GM23338 (cell line): Measurements from ENCODE around the gene NSF. TPM values are rescaled to one million over a fixed set of nuclear protein-coding genes. Genes with fewer than 3 reads are reported as not detected.

Source experiments
- ATAC-seq: fragments of 200-7000 bp; cut with Tn5 transposase; 3 replicates; pipeline ENCODE4 v1.9.1; 2020
- DNase-seq: peaks from one replicate; pipeline ENCODE4 v3.0.0-alpha.2; 2015; ENCODE audit warnings: low spot score
- H2AFZ ChIP-seq: fragments of 200-600 bp; sonication (generic); 2 replicates; pipeline ENCODE4 v1.8.0; 2016; ENCODE audit warnings: antibody characterized with exemption, mild to moderate bottlenecking, moderate library complexity
- H3F3A ChIP-seq: fragments of 200-600 bp; sonication (generic); replicated peaks from 2 replicates; pipeline ENCODE4 v1.8.0; 2017; ENCODE audit warnings: antibody characterized with exemption, mixed run types, low read depth
- H3K27ac ChIP-seq: fragments of 200-600 bp; sonication (generic); 2 replicates; pipeline ENCODE4 v1.6.1; 2016; ENCODE audit warnings: low read depth
- H3K27me3 ChIP-seq: fragments of 200-600 bp; sonication (generic); 2 replicates; pipeline ENCODE4 v1.8.0; 2016; ENCODE audit warnings: mild to moderate bottlenecking, mixed run types, moderate library complexity; ENCODE audit not compliant: insufficient read depth
- H3K36me3 ChIP-seq: fragments of 200-600 bp; sonication (generic); 2 replicates; pipeline ENCODE4 v1.8.0; 2016; ENCODE audit warnings: mild to moderate bottlenecking; ENCODE audit not compliant: insufficient read depth
- H3K4me1 ChIP-seq: fragments of 200-600 bp; sonication (generic); 2 replicates; pipeline ENCODE4 v1.8.0; 2016; ENCODE audit warnings: mild to moderate bottlenecking, moderate library complexity; ENCODE audit not compliant: insufficient read depth
- H3K4me2 ChIP-seq: fragments of 200-600 bp; sonication (generic); 2 replicates; pipeline ENCODE4 v1.7.1; 2017; ENCODE audit warnings: mixed run types
- H3K4me3 ChIP-seq: fragments of 200-600 bp; sonication (generic); 2 replicates; pipeline ENCODE4 v1.6.1; 2016; ENCODE audit warnings: mixed run types
- H3K79me2 ChIP-seq: fragments of 200-600 bp; sonication (generic); replicated peaks from 2 replicates; pipeline ENCODE4 v1.8.0; 2017; ENCODE audit warnings: mild to moderate bottlenecking; ENCODE audit not compliant: insufficient read depth
- H3K9me2 ChIP-seq: fragments of 200-600 bp; sonication (generic); 2 replicates; pipeline ENCODE4 v1.8.0; 2017; ENCODE audit not compliant: insufficient read depth
- H4K20me1 ChIP-seq: fragments of 200-600 bp; sonication (generic); replicated peaks from 2 replicates; pipeline ENCODE4 v1.8.0; 2017; ENCODE audit warnings: mild to moderate bottlenecking; ENCODE audit not compliant: insufficient read depth
- H3K27ac Mint-ChIP-seq: 2 replicates; pipeline ENCODE4 v1.8.0; 2020; ENCODE audit warnings: inconsistent platforms, mild to moderate bottlenecking, moderate library complexity, mixed read lengths
- H3K27me3 Mint-ChIP-seq: 3 replicates; pipeline ENCODE4 v1.8.0; 2022; ENCODE audit warnings: low read depth, mild to moderate bottlenecking, moderate library complexity, mixed read lengths, inconsistent platforms; ENCODE audit not compliant: insufficient read depth, poor library complexity
- H3K36me3 Mint-ChIP-seq: 3 replicates; pipeline ENCODE4 v1.8.0; 2021; ENCODE audit warnings: low read depth, mild to moderate bottlenecking, inconsistent platforms, moderate library complexity, mixed read lengths
- H3K4me1 Mint-ChIP-seq: 3 replicates; pipeline ENCODE4 v1.8.0; 2020; ENCODE audit warnings: mild to moderate bottlenecking, inconsistent platforms, mixed read lengths
- H3K4me3 Mint-ChIP-seq: 3 replicates; pipeline ENCODE4 v1.8.0; 2021; ENCODE audit warnings: moderate library complexity, mild to moderate bottlenecking, inconsistent platforms, mixed read lengths
- H3K9me3 Mint-ChIP-seq: 3 replicates; pipeline ENCODE4 v1.8.0; 2020; ENCODE audit warnings: moderate library complexity, mild to moderate bottlenecking, inconsistent platforms, mixed read lengths
- CREB1 ChIP-seq: fragments of 250-450 bp; sonication (Bioruptor Pico); IDR thresholded peaks from 2 replicates; pipeline ENCODE4 v1.5.0; 2020; ENCODE audit warnings: low read depth, mild to moderate bottlenecking, moderate library complexity
- EZH2 ChIP-seq: fragments of 200-600 bp; sonication (generic); IDR thresholded peaks from one replicate; pipeline ENCODE4 v1.8.0; 2017; ENCODE audit warnings: antibody characterized with exemption, mild to moderate bottlenecking, low read depth; ENCODE audit not compliant: unreplicated experiment
- EZH2phosphoT487 ChIP-seq: fragments of 200-600 bp; sonication (generic); IDR thresholded peaks from one replicate; pipeline ENCODE4 v1.8.1; 2018; ENCODE audit warnings: antibody characterized with exemption; ENCODE audit not compliant: unreplicated experiment
- JUNB ChIP-seq: IDR thresholded peaks from one replicate; pipeline ENCODE4 v1.6.1; 2016; ENCODE audit warnings: antibody characterized with exemption; ENCODE audit not compliant: unreplicated experiment
- NANOG ChIP-seq: IDR thresholded peaks from 2 replicates; pipeline ENCODE4 v1.6.1; 2016; ENCODE audit warnings: antibody characterized with exemption, borderline replicate concordance
- POLR2AphosphoS5 ChIP-seq: IDR thresholded peaks from 2 replicates; pipeline ENCODE4 v1.6.1; 2016; ENCODE audit warnings: antibody characterized with exemption, low read depth
- STAT1 ChIP-seq: IDR thresholded peaks from one replicate; pipeline ENCODE4 v1.6.1; 2016; ENCODE audit warnings: antibody characterized with exemption; ENCODE audit not compliant: unreplicated experiment
- ZNF114 ChIP-seq: fragments of 250-450 bp; sonication (Bioruptor Pico); IDR thresholded peaks from 2 replicates; pipeline ENCODE4 v1.5.0; 2020; ENCODE audit warnings: mild to moderate bottlenecking, moderate library complexity
- ZNF331 ChIP-seq: fragments of 250-450 bp; sonication (Bioruptor Pico); IDR thresholded peaks from 2 replicates; pipeline ENCODE4 v1.5.0; 2020; ENCODE audit warnings: low read depth, mild to moderate bottlenecking, moderate library complexity
- polyA plus RNA-seq: library from polyadenylated mRNA; unstranded; fragments of >200 nt; fragmentation: Nextera tagmentation; extraction: Ambion mirVana; gene quantifications from 2 replicates; pipeline ENCODE4 v1.2.1, GENCODE V29; 2016
- total RNA-seq: library from RNA; depleted of rRNA; stranded (reverse); fragments of >200 nt; shearing (Covaris generic); gene quantifications from 2 replicates; pipeline ENCODE4 v1.2.3, GENCODE V29; 2014
- TF ChIP-seq, protein P1 (sequence below): IDR thresholded peaks from one replicate; pipeline ENCODE4 v1.6.1; 2018; ENCODE audit warnings: antibody characterized with exemption; ENCODE audit not compliant: unreplicated experiment
- TF ChIP-seq, protein P2 (sequence below): IDR thresholded peaks from 2 replicates; pipeline ENCODE4 v1.6.1; 2016; ENCODE audit warnings: antibody characterized with exemption
- TF ChIP-seq, protein P3 (sequence below), 2 experiments: fragments of 200-600 bp in 1 of 2; sonication (generic) in 1 of 2; conservative IDR thresholded peaks; 2 replicates each; pipeline versions ENCODE4 v1.5.1 to v1.6.1; 2016 to 2017; ENCODE audit warnings: antibody characterized with exemption in 2 of 2, low read depth in 2 of 2, mild to moderate bottlenecking in 2 of 2, moderate library complexity in 1 of 2

Gene NSF
- total and polyA plus RNA-seq, 2 experiments from 2014 or later, result 12.5 to 26.5 TPM

DNA sequence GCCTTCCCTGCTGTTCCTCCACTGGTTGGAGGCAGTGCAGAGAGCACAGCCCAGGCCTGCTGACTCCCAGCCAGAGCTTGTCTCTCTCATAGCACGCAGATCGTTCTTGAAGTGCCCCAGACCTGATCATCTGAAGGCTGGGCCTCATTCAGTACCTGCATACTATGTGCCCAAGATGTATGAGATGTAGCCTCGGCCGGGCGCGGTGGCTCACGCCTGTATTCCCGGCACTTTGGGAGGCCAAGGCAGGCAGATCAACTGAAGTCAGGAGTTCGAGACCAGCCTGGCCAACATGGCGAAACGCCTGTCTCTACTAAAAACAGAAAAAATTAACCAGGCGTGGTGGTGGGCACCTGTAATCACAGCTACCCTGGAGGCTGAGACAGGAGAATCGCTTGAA is 197.0 kb downstream of the NSF start (continued):
- TF ChIP-seq, protein P1, sequence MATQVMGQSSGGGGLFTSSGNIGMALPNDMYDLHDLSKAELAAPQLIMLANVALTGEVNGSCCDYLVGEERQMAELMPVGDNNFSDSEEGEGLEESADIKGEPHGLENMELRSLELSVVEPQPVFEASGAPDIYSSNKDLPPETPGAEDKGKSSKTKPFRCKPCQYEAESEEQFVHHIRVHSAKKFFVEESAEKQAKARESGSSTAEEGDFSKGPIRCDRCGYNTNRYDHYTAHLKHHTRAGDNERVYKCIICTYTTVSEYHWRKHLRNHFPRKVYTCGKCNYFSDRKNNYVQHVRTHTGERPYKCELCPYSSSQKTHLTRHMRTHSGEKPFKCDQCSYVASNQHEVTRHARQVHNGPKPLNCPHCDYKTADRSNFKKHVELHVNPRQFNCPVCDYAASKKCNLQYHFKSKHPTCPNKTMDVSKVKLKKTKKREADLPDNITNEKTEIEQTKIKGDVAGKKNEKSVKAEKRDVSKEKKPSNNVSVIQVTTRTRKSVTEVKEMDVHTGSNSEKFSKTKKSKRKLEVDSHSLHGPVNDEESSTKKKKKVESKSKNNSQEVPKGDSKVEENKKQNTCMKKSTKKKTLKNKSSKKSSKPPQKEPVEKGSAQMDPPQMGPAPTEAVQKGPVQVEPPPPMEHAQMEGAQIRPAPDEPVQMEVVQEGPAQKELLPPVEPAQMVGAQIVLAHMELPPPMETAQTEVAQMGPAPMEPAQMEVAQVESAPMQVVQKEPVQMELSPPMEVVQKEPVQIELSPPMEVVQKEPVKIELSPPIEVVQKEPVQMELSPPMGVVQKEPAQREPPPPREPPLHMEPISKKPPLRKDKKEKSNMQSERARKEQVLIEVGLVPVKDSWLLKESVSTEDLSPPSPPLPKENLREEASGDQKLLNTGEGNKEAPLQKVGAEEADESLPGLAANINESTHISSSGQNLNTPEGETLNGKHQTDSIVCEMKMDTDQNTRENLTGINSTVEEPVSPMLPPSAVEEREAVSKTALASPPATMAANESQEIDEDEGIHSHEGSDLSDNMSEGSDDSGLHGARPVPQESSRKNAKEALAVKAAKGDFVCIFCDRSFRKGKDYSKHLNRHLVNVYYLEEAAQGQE, result no peak
- TF ChIP-seq, protein P2, sequence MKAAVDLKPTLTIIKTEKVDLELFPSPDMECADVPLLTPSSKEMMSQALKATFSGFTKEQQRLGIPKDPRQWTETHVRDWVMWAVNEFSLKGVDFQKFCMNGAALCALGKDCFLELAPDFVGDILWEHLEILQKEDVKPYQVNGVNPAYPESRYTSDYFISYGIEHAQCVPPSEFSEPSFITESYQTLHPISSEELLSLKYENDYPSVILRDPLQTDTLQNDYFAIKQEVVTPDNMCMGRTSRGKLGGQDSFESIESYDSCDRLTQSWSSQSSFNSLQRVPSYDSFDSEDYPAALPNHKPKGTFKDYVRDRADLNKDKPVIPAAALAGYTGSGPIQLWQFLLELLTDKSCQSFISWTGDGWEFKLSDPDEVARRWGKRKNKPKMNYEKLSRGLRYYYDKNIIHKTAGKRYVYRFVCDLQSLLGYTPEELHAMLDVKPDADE, result no peak
- TF ChIP-seq POLR2AphosphoS5 (no peak), CREB1 (CRISPR knock-in tag) (no peak), STAT1 (no peak), JUNB (no peak), NANOG (no peak)
- TF ChIP-seq, protein P3, sequence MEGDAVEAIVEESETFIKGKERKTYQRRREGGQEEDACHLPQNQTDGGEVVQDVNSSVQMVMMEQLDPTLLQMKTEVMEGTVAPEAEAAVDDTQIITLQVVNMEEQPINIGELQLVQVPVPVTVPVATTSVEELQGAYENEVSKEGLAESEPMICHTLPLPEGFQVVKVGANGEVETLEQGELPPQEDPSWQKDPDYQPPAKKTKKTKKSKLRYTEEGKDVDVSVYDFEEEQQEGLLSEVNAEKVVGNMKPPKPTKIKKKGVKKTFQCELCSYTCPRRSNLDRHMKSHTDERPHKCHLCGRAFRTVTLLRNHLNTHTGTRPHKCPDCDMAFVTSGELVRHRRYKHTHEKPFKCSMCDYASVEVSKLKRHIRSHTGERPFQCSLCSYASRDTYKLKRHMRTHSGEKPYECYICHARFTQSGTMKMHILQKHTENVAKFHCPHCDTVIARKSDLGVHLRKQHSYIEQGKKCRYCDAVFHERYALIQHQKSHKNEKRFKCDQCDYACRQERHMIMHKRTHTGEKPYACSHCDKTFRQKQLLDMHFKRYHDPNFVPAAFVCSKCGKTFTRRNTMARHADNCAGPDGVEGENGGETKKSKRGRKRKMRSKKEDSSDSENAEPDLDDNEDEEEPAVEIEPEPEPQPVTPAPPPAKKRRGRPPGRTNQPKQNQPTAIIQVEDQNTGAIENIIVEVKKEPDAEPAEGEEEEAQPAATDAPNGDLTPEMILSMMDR (conservative IDR thresholded peaks at IDR 0.05; ENCODE audit: low read depth in 2 of 2), result no peak

DNA sequence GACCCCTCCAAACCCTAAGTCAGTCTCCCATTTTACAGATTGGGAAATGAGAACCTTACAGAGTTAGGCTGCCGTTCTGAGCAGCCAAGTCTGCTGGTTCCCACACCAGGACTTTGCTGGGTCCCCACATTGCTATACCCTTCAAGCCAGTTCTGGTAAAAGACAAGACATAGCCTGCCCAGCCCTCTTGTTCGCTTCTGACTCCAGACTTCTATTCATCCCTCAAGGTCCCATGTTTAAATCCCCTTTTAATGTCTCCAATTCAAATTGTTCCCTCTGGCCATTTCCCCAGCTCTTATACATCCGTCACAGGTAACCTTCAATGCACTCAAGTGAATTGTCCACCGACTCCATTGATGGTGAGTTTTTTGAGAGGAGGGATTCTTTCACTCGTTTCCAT is 197.8 kb downstream of the NSF start:
- Histone ChIP-seq H3K4me1 (no peaks in the 10 kb centered on the region), H3K79me2 (no peaks in the 10 kb centered on the region), H3K4me2 (no peak overlapping the region), H3K4me3 (no peak overlapping the region), H3K27me3 (peaks cover 32% of the 10 kb centered on the region), H3F3A (0 out of 2 replicates have a peak, but pooled peaks cover 4% of the 10 kb centered on the region), H4K20me1 (no peaks in the 10 kb centered on the region), H2AFZ (no peak overlapping the region), H3K9me2 (no peaks in the 10 kb centered on the region), H3K36me3 (no peaks in the 10 kb centered on the region), H3K27ac (no peak overlapping the region)
- DNase-seq (no peak), ATAC-seq (no peak)
- Mint-ChIP-seq H3K27ac (no peak overlapping the region), H3K36me3 (peaks cover 4% of the 10 kb centered on the region; the same call in 1 of the 3 replicates), H3K9me3 (peaks cover 10% of the 10 kb centered on the region; the same call in 2 of the 3 replicates), H3K4me1 (peaks cover 13% of the 10 kb centered on the region), H3K27me3 (peaks cover 36% of the 10 kb centered on the region), H3K4me3 (no peak overlapping the region)
- TF ChIP-seq, protein P3 (conservative IDR thresholded peaks at IDR 0.05; ENCODE audit: low read depth in 2 of 2), result no peak
- TF ChIP-seq, protein P1, result no peak
- TF ChIP-seq ZNF114, result no peak
- no peak for TF ChIP-seq ZNF331 (CRISPR knock-in tag)
- TF ChIP-seq, protein P2, result no peak
- TF ChIP-seq JUNB, result no peak
- no peak for TF ChIP-seq EZH2
- TF ChIP-seq EZH2phosphoT487, result no peak
- TF ChIP-seq CREB1 (CRISPR knock-in tag), result no peak
- TF ChIP-seq NANOG, result no peak
